Ramos (cell line): Measurements from ENCODE around the gene ACADVL.

Source experiments
- in situ Hi-C: fragments of 300-500 bp; cut with MboI; formaldehyde crosslinking; loops from one replicate; pipeline ENCODE4 v1.14.3; 2022; ENCODE audit warnings: low sequenced_read_pairs; ENCODE audit not compliant: unreplicated experiment

ACADVL gene

GRCh38 chr17:7190276-7190917 lies 29.3 kb upstream of the ACADVL start:
- in situ Hi-C loops = no loop called here

- in situ Hi-C loops = no loop called here
Measured at GRCh38 chr17:7191069-7191468, 28.7 kb upstream of the ACADVL start.

- in situ Hi-C loops = no loop called here
Measured at GRCh38 chr17:7191571-7192270, 28.0 kb upstream of the ACADVL start.

- in situ Hi-C loops = no loop called here
Measured at GRCh38 chr17:7192271-7192937, 27.3 kb upstream of the ACADVL start.

GRCh38 chr17:7195971-7196370 lies 23.8 kb upstream of the ACADVL start:
- in situ Hi-C loops = no loop called here

- in situ Hi-C loops = no loop called here
Measured at GRCh38 chr17:7196651-7197401, 22.9 kb upstream of the ACADVL start.

- in situ Hi-C loops = no loop called here
Measured at GRCh38 chr17:7203391-7203790, 16.3 kb upstream of the ACADVL start.

- in situ Hi-C loops = no loop called here
Measured at GRCh38 chr17:7204336-7204735, 15.4 kb upstream of the ACADVL start.

- in situ Hi-C loops = no loop called here
Measured at GRCh38 chr17:7204828-7205461, 14.8 kb upstream of the ACADVL start.

- in situ Hi-C loops = no loop called here
Measured at GRCh38 chr17:7205561-7205960, 14.2 kb upstream of the ACADVL start.

GRCh38 chr17:7207120-7208001 lies 12.4 kb upstream of the ACADVL start:
- in situ Hi-C loops = no loop called here

- in situ Hi-C loops = no loop called here
Measured at GRCh38 chr17:7208027-7208571, 11.6 kb upstream of the ACADVL start.

- in situ Hi-C loops = no loop called here
Measured at GRCh38 chr17:7208754-7209460, 10.8 kb upstream of the ACADVL start.

- in situ Hi-C loops = no loop called here
Measured at GRCh38 chr17:7211491-7212273, 8.1 kb upstream of the ACADVL start.

GRCh38 chr17:7213895-7214299 lies 5.8 kb upstream of the ACADVL start:
- in situ Hi-C loops = no loop called here

GRCh38 chr17:7214300-7215135 lies 5.2 kb upstream of the ACADVL start:
- in situ Hi-C loops = no loop called here

GRCh38 chr17:7215136-7215638 lies 4.6 kb upstream of the ACADVL start:
- in situ Hi-C loops = no loop called here
